RPMI8226 (cell line): ENCODE data around the gene OR6S1.
"Not testable (repeated sequence)": the region's sequence is repeated elsewhere in the genome, so short reads cannot be mapped to it uniquely, and the experiment has no call there.

Experiments
- DNase-seq: peaks from one replicate; pipeline ENCODE4 v3.0.0-alpha.2; 2015

The OR6S1 gene

DNA sequence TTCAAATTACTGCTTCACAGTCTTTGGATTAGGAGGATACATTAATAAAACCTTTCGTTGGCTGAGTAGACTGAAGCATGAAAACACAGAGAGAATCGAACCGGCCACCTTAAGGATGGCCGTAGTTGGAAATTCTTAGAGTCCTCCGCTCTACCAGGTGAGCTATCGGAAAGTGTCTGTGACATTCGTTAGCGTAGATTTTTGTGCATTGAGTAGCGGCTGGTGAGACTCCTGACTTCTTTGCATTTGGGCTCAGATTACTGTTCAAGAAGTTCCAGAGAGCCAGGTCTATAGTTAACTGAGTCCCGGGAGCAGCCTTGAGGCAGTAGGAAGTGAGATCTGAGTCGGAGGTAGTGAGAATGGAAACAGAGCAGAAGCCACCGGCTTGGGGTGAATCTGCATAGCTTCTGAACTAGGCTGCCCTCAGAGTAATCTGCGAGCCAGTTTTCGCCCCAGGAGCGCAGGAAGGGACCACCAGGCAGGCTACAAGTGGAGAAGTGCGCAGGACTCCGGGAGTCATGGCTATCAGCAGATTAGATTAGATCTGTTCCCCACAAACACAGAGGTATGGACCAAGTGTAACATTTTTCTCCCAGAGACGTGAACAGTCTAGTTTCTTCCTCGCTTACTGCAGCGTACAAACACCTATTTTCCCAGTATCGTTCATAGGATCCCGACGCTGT, 11.0 kb downstream of the OR6S1 start:
- peak; percentile 78 for DNase-seq

DNA sequence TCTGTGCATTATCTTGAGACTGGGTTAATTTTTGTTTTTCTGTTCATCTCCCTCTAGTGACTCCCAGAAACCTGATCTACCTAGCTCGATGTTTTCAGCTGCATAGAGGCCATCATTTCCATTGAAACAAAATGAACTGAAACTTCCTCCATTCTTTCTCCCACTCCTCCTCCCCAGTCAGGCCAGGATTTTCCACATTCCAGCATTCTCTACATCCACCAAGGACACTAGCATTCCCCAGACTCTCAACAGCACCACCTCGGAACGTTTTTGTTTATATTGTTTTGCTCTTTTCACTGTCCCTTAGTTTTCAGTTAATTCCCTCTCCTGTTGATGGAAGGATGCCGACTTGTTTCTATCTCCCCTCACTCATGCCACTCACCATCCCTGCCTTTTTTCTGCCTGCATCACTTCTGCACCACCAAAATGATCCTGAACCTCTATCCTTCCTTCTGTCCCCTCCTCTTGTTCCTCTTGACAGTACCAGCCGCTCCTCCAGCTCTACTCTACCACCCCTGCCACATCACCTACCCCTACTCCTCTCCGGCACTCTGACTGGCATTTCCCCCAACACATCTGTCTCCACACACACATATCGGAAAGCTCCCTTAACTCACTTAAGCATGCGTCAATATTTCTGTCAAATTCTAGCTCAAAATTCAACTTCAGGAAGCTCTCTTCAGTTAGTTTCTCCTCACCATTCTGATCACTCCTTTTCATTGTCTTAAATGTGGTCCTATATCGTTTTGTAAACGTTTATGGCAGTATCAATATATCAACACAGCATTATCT, 13.2 kb downstream of the OR6S1 start:
- DNase-seq, result no peak

DNA sequence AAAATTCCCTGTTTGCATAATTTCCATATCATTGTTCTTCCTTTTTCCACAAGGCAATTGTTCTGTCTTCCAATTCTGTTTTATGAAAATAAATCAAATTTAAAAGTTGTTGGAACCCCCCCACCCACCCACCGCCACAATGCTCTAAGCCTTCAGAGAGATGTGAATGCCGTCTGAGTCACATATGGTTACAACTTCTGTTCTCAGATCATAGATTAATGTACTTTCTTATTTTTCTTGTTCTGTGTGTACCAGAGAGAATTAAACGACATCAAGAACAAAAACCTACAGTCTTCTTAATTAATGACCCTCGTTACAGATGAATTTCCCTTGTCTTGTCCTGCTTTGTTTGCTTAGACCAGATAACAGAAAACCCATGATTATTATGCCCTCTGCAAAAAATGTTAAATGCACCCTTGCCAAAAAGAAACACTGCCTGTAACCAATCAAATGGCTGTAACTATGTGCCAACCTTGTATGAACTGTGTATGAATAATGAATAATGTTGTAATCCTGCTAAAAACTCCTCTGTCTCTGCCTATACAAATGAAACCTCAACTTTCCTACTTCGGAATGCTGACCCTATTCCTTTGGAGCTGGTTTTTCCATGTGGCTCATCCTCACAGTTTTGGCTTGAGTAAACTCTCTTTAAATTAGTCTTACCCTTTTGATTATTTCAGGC, 14.0 kb downstream of the OR6S1 start:
- no peak for DNase-seq

DNA sequence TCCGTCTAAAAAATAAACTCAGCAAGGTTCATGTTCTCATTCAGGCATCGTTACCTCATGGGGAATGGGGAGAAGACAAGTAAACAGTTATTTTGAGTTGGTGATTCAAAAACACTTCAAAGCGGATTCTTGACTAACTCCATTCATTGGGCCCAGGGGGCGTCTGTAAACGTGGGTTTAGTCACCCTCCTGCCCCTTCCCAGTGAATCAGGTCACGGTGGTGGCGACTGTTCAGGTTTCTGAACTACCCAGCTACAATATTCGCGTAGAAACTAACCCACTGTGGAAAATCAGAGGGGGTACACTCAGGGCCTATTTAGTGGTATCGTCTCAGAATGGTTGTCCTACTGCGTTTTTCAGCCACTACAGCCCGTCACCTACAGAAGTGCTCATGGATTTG, 15.2 kb downstream of the OR6S1 start:
- DNase-seq, result no peak

DNA sequence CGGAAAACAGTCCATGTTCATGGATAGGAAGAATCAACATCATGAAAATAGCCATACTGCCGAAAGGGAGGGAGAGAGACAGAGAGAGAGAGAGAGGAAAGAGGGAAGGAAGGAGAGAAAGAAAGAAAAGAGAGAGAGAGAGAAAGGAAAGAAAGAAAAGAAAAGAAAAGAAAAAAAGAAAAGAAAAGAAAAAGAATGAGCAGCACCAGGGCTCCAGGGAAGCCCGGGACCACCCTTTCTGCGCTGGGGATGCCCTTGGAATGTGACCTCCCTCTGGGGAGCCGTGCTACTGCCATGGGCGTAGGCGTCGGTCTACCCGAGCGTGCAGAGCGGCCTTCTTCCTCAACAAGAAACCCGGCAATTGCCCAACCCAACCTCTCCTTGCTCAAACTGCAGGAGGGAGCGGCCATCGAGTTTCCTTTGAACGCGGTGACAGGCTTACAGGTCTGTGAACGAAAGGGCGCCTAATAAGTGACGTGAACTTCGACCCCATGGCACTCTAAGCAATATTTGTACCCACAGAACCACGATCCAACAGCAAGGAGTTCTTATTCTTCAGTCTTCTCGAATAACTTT, 16.9 kb downstream of the OR6S1 start:
- peak; percentile 78 for DNase-seq

DNA sequence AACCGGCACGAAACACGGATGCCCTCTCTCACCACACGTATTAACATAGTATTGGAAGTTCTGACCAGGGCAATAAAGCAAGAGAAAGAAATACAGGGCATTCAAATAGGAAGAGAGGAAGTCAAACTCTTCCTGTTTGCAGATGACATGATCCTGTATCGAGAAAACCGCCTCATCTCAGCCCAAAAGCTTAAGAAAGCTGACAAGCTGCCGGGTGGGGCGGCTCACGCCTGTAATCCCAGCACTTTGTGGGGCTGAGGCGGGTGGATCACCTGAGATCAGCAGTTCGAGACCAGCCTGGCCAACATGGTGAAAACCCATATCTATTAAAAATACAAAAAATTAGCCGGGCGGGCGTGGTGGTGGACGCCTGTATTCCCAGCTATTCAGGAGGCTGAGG, 17.7 kb downstream of the OR6S1 start:
- DNase-seq, result no peak

DNA sequence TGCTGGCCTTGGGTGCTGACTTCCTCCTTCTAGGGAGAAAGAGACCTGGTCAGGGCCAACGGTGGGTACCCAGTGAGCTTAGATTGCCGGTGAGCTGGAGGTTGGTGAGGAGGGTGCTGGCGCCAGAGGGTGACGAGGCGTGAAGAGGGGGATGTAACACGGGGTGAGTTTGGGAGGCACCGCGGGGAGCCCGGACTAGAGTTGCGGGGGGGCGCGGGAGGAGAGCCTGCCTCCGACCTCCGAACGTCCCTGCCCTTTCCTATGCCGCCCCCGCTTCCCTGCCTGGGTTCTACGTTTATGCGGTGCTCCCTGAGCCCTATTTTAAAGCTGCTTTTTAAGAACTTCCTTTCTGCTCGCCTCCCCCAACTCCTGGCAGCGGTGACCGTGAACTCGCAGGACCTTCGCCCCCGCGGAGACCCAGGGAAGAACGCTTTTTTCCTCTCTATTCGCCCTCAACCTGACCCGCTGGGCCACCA, 18.6 kb downstream of the OR6S1 start:
- DNase-seq, result no peak

DNA sequence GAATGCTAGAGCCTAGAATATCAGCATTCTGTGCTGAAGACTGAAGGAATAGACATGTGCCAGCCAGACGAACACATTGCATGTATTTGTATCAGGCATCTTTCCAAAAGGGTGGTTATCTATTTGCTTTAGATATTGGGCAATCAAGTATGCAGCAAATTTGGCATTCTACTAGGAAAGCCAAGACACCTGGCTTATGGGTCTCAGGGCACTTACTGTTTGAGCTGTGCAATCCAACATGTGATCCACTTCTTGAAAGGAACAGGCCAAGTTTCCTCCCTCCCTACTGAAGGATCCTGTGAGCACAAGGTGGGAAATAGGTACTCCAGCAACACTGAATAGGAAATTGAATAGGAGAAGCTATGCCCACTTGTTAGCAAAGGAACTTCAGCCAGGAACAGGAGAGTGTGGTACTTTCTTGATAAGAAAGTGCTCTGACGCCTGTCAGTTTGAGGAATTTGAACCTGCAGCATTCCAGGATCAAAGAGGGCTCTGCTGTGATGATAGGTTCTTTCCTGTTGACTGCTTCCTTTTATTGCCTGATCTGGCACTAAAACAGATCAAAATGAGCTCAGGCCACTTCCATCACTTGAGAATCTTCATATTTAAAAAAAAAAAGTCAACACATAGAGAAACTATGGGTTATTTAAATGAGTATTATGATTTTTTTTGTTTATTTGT, 20.6 kb downstream of the OR6S1 start:
- DNase-seq, result no peak

DNA sequence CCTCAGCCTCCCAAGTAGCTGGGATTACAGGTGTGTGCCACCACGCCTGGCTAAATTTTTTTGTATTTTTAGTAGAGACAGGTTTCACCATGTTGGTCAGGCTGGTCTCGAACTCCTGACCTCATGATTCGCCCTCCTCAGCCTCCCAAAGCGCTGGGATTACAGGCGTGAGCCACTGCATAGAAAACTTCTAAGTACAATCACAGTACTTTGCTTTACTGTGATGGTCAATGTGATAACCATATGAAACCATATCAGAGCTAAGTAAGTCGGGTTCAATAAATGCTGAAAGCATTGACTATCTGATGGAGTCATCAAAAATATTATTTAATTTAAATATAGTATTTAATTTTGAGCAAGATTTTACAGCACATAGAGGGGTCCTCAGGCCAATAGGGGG, 21.8 kb downstream of the OR6S1 start:
- not testable (repeated sequence) for DNase-seq

DNA sequence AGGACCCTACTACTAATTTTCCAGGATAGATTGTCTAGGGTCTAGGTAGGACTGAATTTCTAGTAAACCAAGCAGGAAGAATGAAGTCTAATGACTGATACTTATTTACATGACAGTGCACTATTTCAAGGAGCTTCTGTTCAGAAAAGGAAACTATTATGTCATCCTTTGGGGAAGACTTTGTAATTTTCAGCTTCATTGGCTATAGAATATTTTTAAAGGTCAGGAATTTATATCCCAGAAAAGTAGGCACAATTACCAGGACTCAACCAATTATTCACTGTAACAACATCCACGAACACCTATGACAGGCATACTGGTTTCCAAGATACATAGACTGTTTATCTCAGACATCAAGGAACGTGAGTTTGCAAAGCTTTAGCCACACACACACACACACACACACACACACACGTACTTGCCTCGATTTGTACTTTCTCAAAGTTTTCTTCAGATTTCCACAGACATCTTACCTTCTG, 23.2 kb downstream of the OR6S1 start:
- DNase-seq, result no peak

DNA sequence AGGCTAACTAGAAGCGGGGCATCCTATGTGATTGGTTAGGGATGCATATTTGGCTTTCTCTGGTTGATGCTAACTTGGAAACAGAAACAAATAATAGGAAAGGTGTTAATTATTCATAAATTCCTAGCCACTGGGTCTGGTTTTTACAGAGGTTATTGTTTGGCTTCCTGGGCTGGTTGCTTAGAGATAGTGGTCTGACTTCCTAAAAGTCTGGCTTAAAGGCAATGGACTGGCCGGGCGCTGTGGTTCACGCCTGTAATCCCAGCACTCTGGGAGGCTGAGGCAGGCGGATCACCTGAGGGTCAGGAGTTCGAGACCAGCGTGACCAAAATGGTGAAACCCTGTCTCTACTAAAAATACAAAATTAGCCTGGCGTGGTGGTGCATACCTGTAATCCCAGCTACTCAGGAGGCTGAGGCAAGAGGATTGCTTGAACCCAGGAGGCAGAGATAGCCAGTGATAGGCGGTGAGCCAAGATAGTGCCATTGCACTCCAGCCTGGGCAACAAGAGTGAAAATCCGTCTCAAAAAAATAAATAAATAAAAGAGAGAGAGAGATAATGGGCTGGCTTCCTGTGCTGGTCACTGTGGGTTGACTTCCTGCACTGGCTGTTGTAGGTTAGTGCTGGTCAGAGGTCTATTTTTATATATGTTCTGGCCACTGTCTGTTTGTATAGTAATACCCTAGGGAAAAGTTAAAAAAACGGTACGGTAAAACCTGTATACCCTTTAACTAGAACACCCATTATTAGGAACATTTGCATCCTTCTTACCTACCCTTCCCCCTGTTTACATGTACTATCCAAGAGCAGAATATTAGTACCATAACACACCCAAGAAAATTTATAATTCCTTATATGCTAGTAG, 24.1 kb downstream of the OR6S1 start:
- no peak for DNase-seq

DNA sequence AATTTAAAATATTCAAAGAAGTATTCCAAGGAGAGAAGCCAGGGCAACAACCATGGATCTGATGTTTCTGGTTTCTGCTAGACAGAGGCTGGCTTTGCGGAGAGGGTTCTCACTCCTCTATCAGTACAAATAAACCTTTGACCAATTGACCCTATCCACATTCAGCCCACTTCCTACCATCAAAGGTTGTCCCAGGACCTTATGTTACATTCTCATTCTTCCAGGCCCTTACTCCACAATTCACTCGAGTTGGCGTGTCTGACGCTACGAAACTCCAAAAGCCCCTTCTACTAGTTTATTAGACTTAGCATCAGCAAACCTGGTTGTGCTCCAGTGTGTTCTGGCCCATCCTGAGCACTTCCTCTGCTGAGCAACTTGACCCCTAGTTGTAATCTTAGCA, 25.5 kb downstream of the OR6S1 start:
- no peak for DNase-seq

DNA sequence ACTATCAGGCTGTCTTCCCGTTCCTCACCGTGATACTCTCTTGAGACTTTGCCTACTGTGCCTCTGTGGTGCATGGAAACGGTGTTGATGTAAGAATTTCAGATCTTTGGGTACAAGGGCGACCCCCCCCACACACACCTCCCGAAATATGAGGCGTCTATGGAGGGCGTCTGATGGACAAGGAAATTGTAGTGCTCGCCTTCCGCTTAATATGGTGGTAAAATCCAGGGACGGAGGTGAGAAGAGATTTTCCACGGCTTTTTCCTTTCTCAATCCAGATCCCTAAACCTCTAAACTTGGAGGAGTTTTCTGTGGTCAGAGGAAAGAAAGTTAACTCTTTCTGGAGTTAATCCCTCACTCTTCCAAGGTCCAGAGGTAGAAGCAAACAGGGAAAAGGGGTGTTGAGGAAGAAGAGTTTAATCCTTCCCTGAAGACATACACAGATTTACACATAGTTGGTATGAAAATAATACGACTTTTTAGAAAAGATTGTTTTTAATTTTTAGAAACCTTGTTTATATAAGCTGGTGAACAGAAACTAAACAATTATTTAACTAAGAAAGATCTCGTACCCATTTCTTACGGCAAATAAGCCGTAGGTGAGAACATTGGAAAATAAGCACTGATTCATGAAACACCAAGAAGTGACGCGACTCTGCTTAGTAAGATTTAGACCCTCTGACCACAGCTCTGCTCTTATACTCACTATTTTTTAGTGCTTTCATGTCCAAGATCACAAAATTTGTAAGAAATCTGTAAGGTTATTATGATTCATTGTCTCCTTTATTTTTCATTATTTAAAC, 27.3 kb downstream of the OR6S1 start:
- peak; percentile 16 for DNase-seq

DNA sequence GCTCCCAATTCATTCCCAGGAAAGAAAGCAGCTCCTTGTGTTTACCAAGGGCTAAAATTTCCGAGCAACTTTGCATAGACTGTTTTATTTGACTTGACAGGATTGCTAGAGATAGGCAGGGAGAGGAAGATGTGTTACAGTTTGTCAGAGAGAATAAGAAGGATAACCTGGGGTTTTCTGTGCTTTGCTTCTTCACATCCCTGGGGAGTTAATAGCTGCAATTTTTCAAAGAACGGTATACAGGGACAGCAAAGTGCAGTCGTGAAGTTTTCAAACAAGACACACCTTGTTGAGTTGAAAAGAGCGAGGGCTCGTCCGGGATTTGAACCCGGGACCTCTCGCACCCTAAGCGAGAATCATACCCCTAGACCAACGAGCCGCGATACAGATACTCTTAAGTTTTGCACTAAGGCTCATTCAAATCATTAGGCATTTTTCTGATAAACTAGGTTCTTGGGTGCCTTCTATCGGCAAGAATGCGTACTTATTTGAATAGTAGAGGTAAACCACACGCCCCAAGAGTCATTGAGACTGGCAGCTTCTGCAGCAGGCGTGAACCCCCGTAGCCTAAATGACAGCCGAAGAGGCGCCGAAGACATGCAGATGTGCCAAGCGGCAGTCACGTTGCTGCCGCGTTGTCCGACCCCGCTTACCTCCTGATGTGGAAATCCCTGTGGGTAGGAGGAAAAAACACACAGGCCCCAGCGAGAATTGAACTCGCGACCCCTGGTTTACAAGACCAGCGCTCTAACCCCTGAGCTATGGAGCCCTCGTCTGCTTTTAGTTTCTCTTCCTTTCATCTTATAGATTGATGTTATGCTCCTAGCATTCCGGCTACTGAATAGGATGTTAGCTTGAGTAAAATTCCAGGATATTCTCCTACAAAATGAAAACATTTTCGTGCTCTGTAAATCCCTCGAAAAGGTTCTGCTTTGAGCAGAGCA, 28.1 kb downstream of the OR6S1 start:
- DNase-seq, result peak; percentile 93

DNA sequence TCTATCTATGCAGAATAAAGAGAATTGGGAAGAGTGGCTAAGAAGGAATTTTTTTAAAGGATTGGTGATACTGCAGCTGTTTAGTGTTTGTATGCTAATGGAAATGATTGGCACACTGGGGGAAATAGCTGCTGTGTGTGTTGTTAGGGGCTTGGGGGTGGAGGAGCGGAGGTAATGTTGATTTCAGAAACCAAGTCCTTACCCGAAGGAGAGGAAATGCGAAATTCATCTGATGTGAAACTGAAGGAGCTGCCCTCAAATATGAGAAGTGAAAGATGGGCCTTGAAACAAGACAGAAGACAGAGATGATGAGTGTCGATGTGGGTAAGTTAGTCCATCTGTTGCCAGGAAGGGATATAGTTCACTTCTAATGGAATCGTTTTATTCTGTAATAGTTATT, 29.1 kb downstream of the OR6S1 start:
- peak; percentile 32 for DNase-seq

DNA sequence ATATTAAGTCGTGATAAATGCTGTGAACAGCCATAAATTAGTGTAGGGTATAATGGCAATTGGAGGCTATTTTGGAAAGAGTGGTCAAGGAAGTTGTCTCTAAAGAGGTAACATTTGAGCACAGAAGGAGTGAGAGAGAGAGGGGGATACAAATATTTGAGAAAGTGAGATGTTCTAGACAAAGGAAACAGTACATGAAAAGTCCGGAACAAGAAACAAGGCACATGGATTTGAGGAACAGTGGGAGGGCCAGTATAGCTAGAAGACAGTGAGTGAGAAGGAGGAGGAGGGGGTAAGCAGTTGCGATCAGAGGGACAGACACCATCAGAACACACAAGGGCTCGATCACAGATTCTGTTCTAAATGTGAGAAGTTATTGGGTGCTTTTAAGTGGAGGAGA, 30.2 kb downstream of the OR6S1 start:
- no peak for DNase-seq

DNA sequence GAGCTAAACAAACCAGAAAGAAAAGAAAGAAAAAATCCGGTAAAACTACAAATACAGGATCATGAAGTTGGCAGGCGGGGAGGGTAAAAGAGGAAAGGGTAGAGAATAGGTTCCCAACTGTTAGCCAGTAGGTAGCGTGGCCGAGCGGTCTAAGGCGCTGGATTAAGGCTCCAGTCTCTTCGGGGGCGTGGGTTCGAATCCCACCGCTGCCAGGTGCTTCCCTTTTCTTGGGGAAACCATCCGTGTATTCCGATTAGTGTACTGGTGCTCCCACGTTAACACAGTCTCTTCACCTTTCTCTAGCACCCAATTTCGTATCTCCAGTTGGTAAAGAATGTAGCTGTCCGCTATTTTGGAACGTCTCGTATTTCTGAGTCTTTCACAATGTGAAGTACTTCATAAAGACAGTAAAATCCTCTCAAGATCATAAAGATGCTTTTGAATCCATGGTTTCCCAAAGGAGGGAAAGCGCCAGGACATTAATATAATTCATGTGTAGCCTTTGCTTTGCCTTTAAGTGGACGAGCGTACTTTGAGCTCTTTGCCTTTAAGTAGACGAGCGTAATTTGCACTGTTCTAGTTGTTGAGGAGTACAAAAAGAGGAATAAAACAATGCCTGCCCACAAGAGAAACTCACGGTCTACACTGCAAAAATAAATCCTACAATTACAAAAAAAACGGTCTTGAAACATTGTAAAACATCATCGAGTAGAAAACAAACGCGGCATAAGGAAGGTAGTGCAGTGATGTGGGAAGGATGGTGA, 31.3 kb downstream of the OR6S1 start:
- peak; percentile 82 for DNase-seq

DNA sequence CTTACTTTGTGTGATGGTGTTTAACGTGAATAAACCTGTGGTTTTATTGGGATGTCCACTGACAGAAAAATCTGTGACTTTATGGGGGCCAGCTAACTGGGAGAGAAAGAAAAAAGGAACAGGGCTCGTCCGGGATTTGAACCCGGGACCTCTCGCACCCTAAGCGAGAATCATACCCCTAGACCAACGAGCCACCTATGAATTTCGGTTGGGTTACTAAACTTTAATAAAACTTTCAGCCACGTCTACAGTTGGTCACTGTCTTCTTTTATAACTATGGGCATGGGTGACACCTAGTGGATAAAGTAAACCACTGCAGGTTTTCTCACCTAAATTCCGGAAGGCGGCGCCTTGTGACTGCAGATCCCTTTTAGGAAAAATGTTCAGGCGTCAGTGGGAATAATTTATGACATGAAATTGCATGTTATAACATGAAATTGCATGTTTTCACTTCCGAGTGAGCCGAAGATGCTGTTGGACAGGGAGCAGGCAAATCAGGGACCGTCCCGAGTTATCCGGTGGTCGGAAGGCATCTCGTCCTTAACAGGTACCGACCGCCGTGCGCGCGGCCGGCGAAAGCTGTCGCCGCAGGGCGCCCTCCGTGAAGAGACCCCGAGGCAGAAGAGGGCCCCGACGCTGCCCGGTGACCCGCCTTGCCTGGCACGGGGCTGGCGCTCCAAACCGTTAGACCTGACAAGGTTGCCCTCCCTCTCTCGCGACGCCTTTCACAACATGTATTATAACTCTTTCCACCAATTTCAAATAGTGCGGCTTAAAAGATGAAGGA, 32.1 kb downstream of the OR6S1 start:
- DNase-seq, result peak; percentile 81
